H9 (cell line): ENCODE measurements around the gene NYAP2. TPM values are rescaled to one million over a fixed set of nuclear protein-coding genes. Genes with fewer than 3 reads are reported as not detected.

Source experiments
- DNase-seq: peaks from one replicate; pipeline ENCODE4 v3.0.0-alpha.2; 2017
- H2AFZ ChIP-seq: one replicate; pipeline ENCODE4 v1.6.1; 2013; ENCODE audit warnings: mild to moderate bottlenecking, low read length, control low read depth, moderate library complexity
- H2AK5ac ChIP-seq: 2 replicates; pipeline ENCODE4 v1.6.1; 2013; ENCODE audit warnings: low read length, control low read depth, mixed read lengths; ENCODE audit not compliant: insufficient read length
- H2BK120ac ChIP-seq: one replicate; pipeline ENCODE4 v1.6.1; 2013; ENCODE audit warnings: low read depth, mild to moderate bottlenecking, low read length, control low read depth, inconsistent platforms; ENCODE audit not compliant: poor library complexity, severe bottlenecking
- H2BK12ac ChIP-seq: 2 replicates; pipeline ENCODE4 v1.6.1; 2013; ENCODE audit warnings: low read length, control low read depth, mixed read lengths, low read depth; ENCODE audit not compliant: insufficient read length
- H2BK15ac ChIP-seq: 2 replicates; pipeline ENCODE4 v1.6.1; 2013; ENCODE audit warnings: low read depth, low read length, control low read depth
- H2BK20ac ChIP-seq: one replicate; pipeline ENCODE4 v1.6.1; 2013; ENCODE audit warnings: low read depth, mild to moderate bottlenecking, low read length, control low read depth, inconsistent platforms; ENCODE audit not compliant: poor library complexity, severe bottlenecking
- H2BK5ac ChIP-seq: 2 replicates; pipeline ENCODE4 v1.6.1; 2013; ENCODE audit warnings: low read length, control low read depth, mixed read lengths; ENCODE audit not compliant: insufficient read length
- H3K14ac ChIP-seq: 2 replicates; pipeline ENCODE4 v1.6.1; 2013; ENCODE audit warnings: low read length, control low read depth; ENCODE audit not compliant: insufficient read depth
- H3K18ac ChIP-seq: 2 replicates; pipeline ENCODE4 v1.6.1; 2013; ENCODE audit warnings: low read depth, mild to moderate bottlenecking, mixed read lengths, low read length, control low read depth; ENCODE audit not compliant: insufficient read length
- H3K23ac ChIP-seq: 2 replicates; pipeline ENCODE4 v1.6.1; 2013; ENCODE audit warnings: low read length, control low read depth, mixed read lengths, low read depth; ENCODE audit not compliant: insufficient read length
- H3K23me2 ChIP-seq: 2 replicates; pipeline ENCODE4 v1.6.1; 2013; ENCODE audit warnings: low read depth, mild to moderate bottlenecking, mixed read lengths, low read length, control low read depth; ENCODE audit not compliant: insufficient read length, poor library complexity, severe bottlenecking
- H3K27ac ChIP-seq: 2 replicates; pipeline ENCODE4 v1.5.1; 2013; ENCODE audit warnings: low read length, control low read depth, mixed read lengths, low read depth; ENCODE audit not compliant: insufficient read length
- H3K27me3 ChIP-seq: 2 replicates; pipeline ENCODE4 v1.6.1; 2013; ENCODE audit warnings: low read length, control low read depth, inconsistent platforms; ENCODE audit not compliant: insufficient read depth
- H3K4ac ChIP-seq: 2 replicates; pipeline ENCODE4 v1.6.1; 2013; ENCODE audit warnings: low read depth, mild to moderate bottlenecking, control low read depth, inconsistent platforms, low read length, moderate library complexity
- H3K4me1 ChIP-seq: 2 replicates; pipeline ENCODE4 v1.6.1; 2013; ENCODE audit warnings: low read length, control low read depth, inconsistent platforms; ENCODE audit not compliant: insufficient read depth
- H3K4me2 ChIP-seq: 2 replicates; pipeline ENCODE4 v1.6.1; 2013; ENCODE audit warnings: low read length, control low read depth, mixed read lengths; ENCODE audit not compliant: insufficient read length, insufficient read depth
- H3K56ac ChIP-seq: 2 replicates; pipeline ENCODE4 v1.6.1; 2013; ENCODE audit warnings: low read depth, mild to moderate bottlenecking, mixed read lengths, low read length, control low read depth; ENCODE audit not compliant: insufficient read length
- H3K79me1 ChIP-seq: 2 replicates; pipeline ENCODE4 v1.6.1; 2013; ENCODE audit warnings: low read depth, mild to moderate bottlenecking, moderate library complexity, low read length, control low read depth, inconsistent platforms; ENCODE audit not compliant: insufficient read depth, poor library complexity, severe bottlenecking
- H3K79me2 ChIP-seq: 2 replicates; pipeline ENCODE4 v1.6.1; 2013; ENCODE audit warnings: low read length, control low read depth, inconsistent platforms; ENCODE audit not compliant: insufficient read depth
- H3K9ac ChIP-seq: 2 replicates; pipeline ENCODE4 v1.6.1; 2013; ENCODE audit warnings: low read length, control low read depth, mixed read lengths; ENCODE audit not compliant: insufficient read length; ENCODE audit errors: extremely low read depth
- H3K9me3 ChIP-seq: one replicate; pipeline ENCODE4 v1.6.1; 2013; ENCODE audit warnings: low read depth, low read length, inconsistent platforms; ENCODE audit not compliant: control insufficient read depth
- H3T11ph ChIP-seq: one replicate; pipeline ENCODE4 v1.6.1; 2013; ENCODE audit warnings: mild to moderate bottlenecking, low read length, control low read depth, inconsistent platforms
- H4K20me1 ChIP-seq: one replicate; pipeline ENCODE4 v1.6.1; 2013; ENCODE audit not compliant: control insufficient read depth, insufficient read length, insufficient read depth
- H4K5ac ChIP-seq: 2 replicates; pipeline ENCODE4 v1.6.1; 2013; ENCODE audit warnings: low read depth, mild to moderate bottlenecking, mixed read lengths, low read length, control low read depth; ENCODE audit not compliant: insufficient read length
- H4K8ac ChIP-seq: replicated peaks from 2 replicates; pipeline ENCODE4 v1.6.1; 2013; ENCODE audit warnings: low read length, control low read depth, mixed read lengths, low read depth; ENCODE audit not compliant: insufficient read length
- H4K91ac ChIP-seq: 2 replicates; pipeline ENCODE4 v1.6.1; 2013; ENCODE audit warnings: low read depth, mild to moderate bottlenecking, moderate library complexity, mixed read lengths, low read length, control low read depth; ENCODE audit not compliant: insufficient read length
- H3K27ac Mint-ChIP-seq, 3 experiments: 2 replicates in 2 of 3; 3 replicates in 1 of 3; pipeline ENCODE4 v1.8.0; 2020 to 2021; ENCODE audit warnings: mixed read lengths in 3 of 3, mild to moderate bottlenecking in 1 of 3, moderate library complexity in 1 of 3
- H3K27me3 Mint-ChIP-seq: 2 replicates; pipeline ENCODE4 v1.8.0; 2021; ENCODE audit warnings: low read depth, mild to moderate bottlenecking, moderate library complexity, mixed read lengths
- H3K36me3 Mint-ChIP-seq, 3 experiments: 2 replicates in 2 of 3; 3 replicates in 1 of 3; pipeline ENCODE4 v1.8.0; 2020 to 2021; ENCODE audit warnings: low read depth in 3 of 3, mixed read lengths in 3 of 3; ENCODE audit not compliant: insufficient read depth in 1 of 3
- H3K4me1 Mint-ChIP-seq, 2 experiments: 2 replicates each; pipeline ENCODE4 v1.8.0; 2020; ENCODE audit warnings: mixed read lengths in 2 of 2
- H3K4me3 Mint-ChIP-seq, 2 experiments: 2 replicates in 1 of 2; 3 replicates in 1 of 2; pipeline ENCODE4 v1.8.0; 2020 to 2021; ENCODE audit warnings: mild to moderate bottlenecking in 2 of 2, mixed read lengths in 2 of 2, moderate library complexity in 1 of 2
- H3K9me3 Mint-ChIP-seq, 2 experiments: 2 replicates in 1 of 2; 3 replicates in 1 of 2; pipeline ENCODE4 v1.8.0; 2020; ENCODE audit warnings: mild to moderate bottlenecking in 2 of 2, mixed read lengths in 2 of 2, moderate library complexity in 1 of 2
- CTCF ChIP-seq: fragments of 200-600 bp; sonication (generic); conservative IDR thresholded peaks from 3 replicates; pipeline ENCODE4 v1.8.0; 2021; ENCODE audit warnings: antibody characterized with exemption, mild to moderate bottlenecking
- WGBS: extraction: QIAGEN DNeasy Blood & Tissue Kit; methylation state at CpG from one replicate; pipeline ENCODE4 v1.1.7; 2013; ENCODE audit warnings: missing lambda C conversion rate, low lambda C conversion rate, mixed read lengths; ENCODE audit not compliant: insufficient read length; ENCODE audit errors: extremely low coverage; 5-methylcytosine and 5-hydroxymethylcytosine counted together
- total RNA-seq: library from RNA; stranded (reverse); gene quantifications from 2 replicates; pipeline ENCODE4 v1.2.1, GENCODE V29; 2021

NYAP2 gene
- total RNA-seq, 1 experiment from 2014 or later = not detected

GRCh38 chr2:225558399-225559071 lies 159.0 kb downstream of the NYAP2 start:
- Histone ChIP-seq H3K9ac (no peak overlapping the region), H2BK15ac (no peak overlapping the region), H3K79me1 (no peaks in the 10 kb centered on the region), H4K5ac (no peak overlapping the region), H3K27ac (no peak overlapping the region), H3K4me1 (no peaks in the 10 kb centered on the region), H4K8ac (no peak overlapping the region), H3K23ac (no peak overlapping the region), H2BK20ac (no peak overlapping the region), H3K18ac (no peak overlapping the region), H3K27me3 (no peaks in the 10 kb centered on the region), H3K14ac (no peak overlapping the region), H2BK120ac (no peak overlapping the region), H4K20me1 (no peaks in the 10 kb centered on the region), H4K91ac (no peak overlapping the region), H3K79me2 (no peaks in the 10 kb centered on the region), H3K23me2 (no peaks in the 10 kb centered on the region), H3K4me2 (no peak overlapping the region), H3K56ac (no peak overlapping the region), H3T11ph (no peak overlapping the region), H3K9me3 (no peaks in the 10 kb centered on the region), H2AFZ (no peak overlapping the region), H2BK5ac (no peak overlapping the region), H2AK5ac (no peak overlapping the region), H3K4ac (no peak overlapping the region), H2BK12ac (no peak overlapping the region)
- Mint-ChIP-seq H3K9me3 (no peaks in the 10 kb centered on the region), H3K36me3 (no peaks in the 10 kb centered on the region), H3K4me1 (no peaks in the 10 kb centered on the region), H3K27me3 (no peaks in the 10 kb centered on the region; the same call in 1 of the 2 replicates), H3K27ac (no peak overlapping the region), H3K4me3 (no peak overlapping the region)
- WGBS = no CpG with 5 or more reads among the region's 6 CpGs
- DNase-seq = no peak
- no peak for TF ChIP-seq CTCF
